Endothelial cell of umbilical vein (primary cell): ENCODE data around the gene SLC4A4. TPM values are rescaled to one million over a fixed set of nuclear protein-coding genes. Genes with fewer than 3 reads are reported as not detected.

Source experiments
- BruUV-seq: library from RNA; stranded (reverse); fragments of 400-500 nt; replicated peaks from 2 replicates; lab custom pipeline; 2021; lab: Mats Ljungman, UMichigan
- CTCF ChIA-PET: fragments of 300-600, 350-600 bp; sonication (Branson Sonifier 250); formaldehyde crosslinking; loops from one replicate; lab custom pipeline; 2021; ENCODE audit warnings: antibody characterized with exemption, inconsistent platforms; lab: Charles Lee
- POLR2A ChIA-PET: fragments of 300-600, 350-600 bp; sonication (Branson Sonifier 250); formaldehyde crosslinking; loops from one replicate; lab custom pipeline; 2021; ENCODE audit warnings: antibody characterized with exemption, inconsistent platforms; lab: Charles Lee
- DNase-seq: peaks from one replicate; pipeline ENCODE4 v3.0.0-alpha.2; 2011; ENCODE audit warnings: low read depth, low spot score
- FAIRE-seq: peaks from 2 replicates; lab custom pipeline; 2011; peaks lifted over from hg19 to GRCh38; lab: Jason Lieb, UNC
- H2AFZ ChIP-seq: 2 replicates; pipeline ENCODE4 v1.6.0; 2012; ENCODE audit warnings: low read depth, low read length, control low read depth, inconsistent platforms
- H3K27ac ChIP-seq: 2 replicates; pipeline ENCODE4 v1.5.1; 2011; ENCODE audit warnings: low read depth, mild to moderate bottlenecking, control low read depth, low read length, moderate library complexity; ENCODE audit not compliant: insufficient read depth
- H3K27me3 ChIP-seq, 2 experiments: 2 replicates each; pipeline versions ENCODE4 v1.6.0 to v1.6.1; 2011; ENCODE audit warnings: low read length in 2 of 2, mixed read lengths in 1 of 2; ENCODE audit not compliant: control insufficient read depth in 2 of 2, insufficient read depth in 2 of 2
- H3K36me3 ChIP-seq, 2 experiments: 2 replicates in 1 of 2; 3 replicates in 1 of 2; pipeline ENCODE4 v1.5.1; 2011; ENCODE audit warnings: low read length in 2 of 2, mild to moderate bottlenecking in 1 of 2, moderate library complexity in 1 of 2; ENCODE audit not compliant: control insufficient read depth in 2 of 2, insufficient read depth in 2 of 2; ENCODE audit errors: extremely low read depth in 1 of 2
- H3K4me1 ChIP-seq: 3 replicates; pipeline ENCODE4 v1.5.1; 2011; ENCODE audit warnings: mild to moderate bottlenecking, low read length; ENCODE audit not compliant: control insufficient read depth, insufficient read depth; ENCODE audit errors: extremely low read depth
- H3K4me2 ChIP-seq: 2 replicates; pipeline ENCODE4 v1.6.1; 2011; ENCODE audit warnings: low read length, control low read depth, mixed read lengths; ENCODE audit not compliant: insufficient read depth
- H3K4me3 ChIP-seq, 3 experiments: fragments of 200-600 bp in 1 of 3; sonication (generic), shearing (Covaris generic) in 1 of 3; replicated peaks in 1 of 3; 2 replicates each; pipeline ENCODE4 v1.5.1; 2011 to 2016; ENCODE audit warnings: control low read depth in 3 of 3, low read length in 3 of 3, mild to moderate bottlenecking in 2 of 3, inconsistent platforms in 1 of 3, low read depth in 1 of 3, moderate library complexity in 1 of 3; ENCODE audit not compliant: insufficient read depth in 1 of 3
- H3K79me2 ChIP-seq: 2 replicates; pipeline ENCODE4 v1.6.0; 2012; ENCODE audit warnings: low read length, inconsistent platforms; ENCODE audit not compliant: control insufficient read depth, insufficient read depth
- H3K9ac ChIP-seq: replicated peaks from 2 replicates; pipeline ENCODE3; 2011; ENCODE audit warnings: low read length, control low read depth; ENCODE audit not compliant: insufficient read depth; ENCODE audit errors: extremely low read depth
- H3K9me1 ChIP-seq: replicated peaks from 3 replicates; pipeline ENCODE4 v1.6.0; 2011; ENCODE audit warnings: mild to moderate bottlenecking, low read length; ENCODE audit not compliant: control insufficient read depth, insufficient read depth; ENCODE audit errors: extremely low read depth
- H3K9me3 ChIP-seq: replicated peaks from 2 replicates; pipeline ENCODE4 v1.5.1; 2012; ENCODE audit warnings: low read length, inconsistent platforms; ENCODE audit not compliant: control insufficient read depth, insufficient read depth
- H4K20me1 ChIP-seq: replicated peaks from 2 replicates; pipeline ENCODE3; 2011; ENCODE audit warnings: mild to moderate bottlenecking, low read length; ENCODE audit not compliant: control insufficient read depth, insufficient read depth; ENCODE audit errors: extremely low read depth
- EZH2 ChIP-seq: IDR thresholded peaks from 2 replicates; pipeline ENCODE4 v1.6.1; 2012; ENCODE audit warnings: borderline replicate concordance, low read depth, mild to moderate bottlenecking, moderate library complexity, low read length, inconsistent platforms; ENCODE audit not compliant: severe bottlenecking
- FOS ChIP-seq: IDR thresholded peaks from 2 replicates; pipeline ENCODE4 v1.6.1; 2011; ENCODE audit warnings: mild to moderate bottlenecking, low read length, moderate library complexity, borderline replicate concordance; ENCODE audit not compliant: insufficient read depth
- GATA2 ChIP-seq: IDR thresholded peaks from 2 replicates; pipeline ENCODE4 v1.7.0; 2011; ENCODE audit warnings: low read depth, mild to moderate bottlenecking, moderate library complexity, mixed read lengths, low read length; ENCODE audit not compliant: insufficient read length, insufficient read depth
- JUN ChIP-seq: IDR thresholded peaks from 2 replicates; pipeline ENCODE4 v1.6.1; 2011; ENCODE audit warnings: borderline replicate concordance, low read depth; ENCODE audit not compliant: insufficient read length, insufficient read depth
- MYC ChIP-seq: IDR thresholded peaks from one replicate; pipeline ENCODE4 v1.6.1; 2011; ENCODE audit warnings: mild to moderate bottlenecking, low read depth, low read length
- POLR2A ChIP-seq: IDR thresholded peaks from 2 replicates; pipeline ENCODE4 v1.6.1; 2012; ENCODE audit warnings: low read depth, mild to moderate bottlenecking, control low read depth, low read length
- POLR2AphosphoS5 ChIP-seq: IDR thresholded peaks from 2 replicates; pipeline ENCODE4 v1.6.1; 2012; ENCODE audit warnings: low read depth, mild to moderate bottlenecking, control low read depth, low read length, moderate library complexity; ENCODE audit not compliant: insufficient read depth
- dilution Hi-C: fragments of 300-500 bp; cut with MboI; formaldehyde crosslinking; loops from one replicate; pipeline ENCODE4 v1.15.0; 2019; ENCODE audit warnings: low sequenced_read_pairs; ENCODE audit not compliant: extremely low pct_ligation_motif_present
- intact Hi-C: fragments of 100-400 bp; cut with micrococcal nuclease; formaldehyde crosslinking; loops from one replicate; pipeline ENCODE4 v1.10.0; 2022
- polyA plus RNA-seq, 4 experiments: library from polyadenylated mRNA; depleted of rRNA in 3 of 4; stranded (reverse) in 3 of 4; unstranded in 1 of 4; fragments of >200 nt; gene quantifications; 2 replicates each; pipeline versions ENCODE4 v1.2.1 to v1.2.3, GENCODE V29; 2011 to 2012; ENCODE audit warnings: missing spikeins in 1 of 4
- total RNA-seq: library from RNA; stranded (reverse); gene quantifications from 2 replicates; pipeline ENCODE4 v1.2.3, GENCODE V29; 2021
- TF ChIP-seq, protein P1 (sequence below), 2 donors: IDR thresholded peaks; 1 replicate in 1 of 2; 2 replicates in 1 of 2; pipeline ENCODE4 v1.5.1; 2011; ENCODE audit warnings: low read length in 2 of 2, mild to moderate bottlenecking in 2 of 2, moderate library complexity in 2 of 2, control low read depth in 1 of 2, inconsistent platforms in 1 of 2, low read depth in 1 of 2; ENCODE audit not compliant: insufficient read depth in 1 of 2; ENCODE audit errors: extremely low read depth in 1 of 2
- TF ChIP-seq, protein P2 (sequence below): IDR thresholded peaks from 2 replicates; pipeline ENCODE4 v1.6.1; 2011; ENCODE audit not compliant: insufficient read depth, insufficient read length

The SLC4A4 gene
- total and polyA plus RNA-seq, 2 donors (not counting 3 experiments of a cell fraction or from before 2014, with no cell fraction given): not detected

DNA sequence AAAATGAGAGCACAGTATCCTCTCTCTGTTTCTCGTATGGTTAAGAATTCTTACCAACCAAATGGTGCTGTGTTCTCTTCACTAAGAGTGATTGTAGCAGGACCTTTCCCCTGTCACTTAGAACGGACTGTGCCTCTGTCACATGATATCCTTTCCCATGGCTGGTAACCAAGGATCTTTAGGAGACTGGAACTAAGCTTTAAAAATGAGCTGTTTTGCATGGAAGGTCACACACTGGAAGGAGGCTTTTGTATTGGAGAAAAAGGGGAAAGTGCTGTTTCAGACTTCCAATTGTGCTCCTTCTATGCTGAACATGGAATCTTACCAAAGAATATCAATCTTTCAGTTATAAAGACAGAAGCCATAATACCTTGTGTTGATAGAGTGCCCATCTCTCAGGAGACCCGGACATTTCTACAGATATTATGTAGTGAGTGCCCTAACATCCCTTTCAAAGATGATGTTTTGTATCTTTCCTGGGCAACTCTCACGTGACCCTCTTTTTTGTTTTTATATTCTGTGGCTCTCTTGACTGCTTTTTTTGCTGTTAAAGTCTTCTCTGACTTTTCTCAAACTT is 148.6 kb downstream of the SLC4A4 start:
- DNase-seq (no peak), FAIRE-seq (no peak)
- no peaks in the 10 kb centered on the region for H3K27me3 ChIP-seq
- POLR2A ChIA-PET: no interaction called here
- no peak for TF ChIP-seq JUN
- no peak for TF ChIP-seq POLR2A
- no peak for TF ChIP-seq FOS
- no peak for TF ChIP-seq POLR2AphosphoS5
- TF ChIP-seq MYC: no peak
- no peaks in the 10 kb centered on the region for H3K9me3 ChIP-seq
- dilution Hi-C loops: no loop called here
- H3K4me2 ChIP-seq: no peak overlapping the region
- no peak overlapping the region for H3K27ac ChIP-seq
- intact Hi-C loops: no loop called here
- H2AFZ ChIP-seq: no peak overlapping the region
- H3K9me1 ChIP-seq: no peaks in the 10 kb centered on the region
- H3K4me1 ChIP-seq: no peaks in the 10 kb centered on the region
- CTCF ChIA-PET: no interaction called here
- no TSS peak for BruUV-seq
- no peaks in the 10 kb centered on the region for H3K79me2 ChIP-seq
- H4K20me1 ChIP-seq: no peaks in the 10 kb centered on the region
- no peak overlapping the region for H3K4me3 ChIP-seq
- no peaks in the 10 kb centered on the region for H3K36me3 ChIP-seq
- H3K9ac ChIP-seq: no peak overlapping the region

DNA sequence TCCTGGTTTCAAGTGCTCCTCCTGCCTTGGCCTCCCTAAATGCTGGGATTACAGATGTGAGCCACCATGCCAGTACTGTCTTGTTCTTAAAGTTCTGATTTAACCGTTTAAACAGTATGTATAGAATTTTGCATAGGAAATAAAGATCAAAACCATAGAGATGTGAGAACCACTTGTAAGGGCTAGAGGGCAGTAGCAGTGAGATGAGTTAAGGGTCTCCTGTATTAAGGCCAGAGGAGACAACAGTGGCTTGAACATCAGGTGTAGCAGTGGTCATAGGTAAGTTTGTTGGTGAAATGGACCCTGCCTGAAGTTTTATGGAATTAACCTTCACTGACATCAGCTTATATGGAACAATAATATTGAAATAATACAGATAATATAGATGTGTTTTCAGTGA is 155.7 kb downstream of the SLC4A4 start:
- no peak for TF ChIP-seq JUN
- no peak for TF ChIP-seq POLR2A
- TF ChIP-seq, protein P1, sequence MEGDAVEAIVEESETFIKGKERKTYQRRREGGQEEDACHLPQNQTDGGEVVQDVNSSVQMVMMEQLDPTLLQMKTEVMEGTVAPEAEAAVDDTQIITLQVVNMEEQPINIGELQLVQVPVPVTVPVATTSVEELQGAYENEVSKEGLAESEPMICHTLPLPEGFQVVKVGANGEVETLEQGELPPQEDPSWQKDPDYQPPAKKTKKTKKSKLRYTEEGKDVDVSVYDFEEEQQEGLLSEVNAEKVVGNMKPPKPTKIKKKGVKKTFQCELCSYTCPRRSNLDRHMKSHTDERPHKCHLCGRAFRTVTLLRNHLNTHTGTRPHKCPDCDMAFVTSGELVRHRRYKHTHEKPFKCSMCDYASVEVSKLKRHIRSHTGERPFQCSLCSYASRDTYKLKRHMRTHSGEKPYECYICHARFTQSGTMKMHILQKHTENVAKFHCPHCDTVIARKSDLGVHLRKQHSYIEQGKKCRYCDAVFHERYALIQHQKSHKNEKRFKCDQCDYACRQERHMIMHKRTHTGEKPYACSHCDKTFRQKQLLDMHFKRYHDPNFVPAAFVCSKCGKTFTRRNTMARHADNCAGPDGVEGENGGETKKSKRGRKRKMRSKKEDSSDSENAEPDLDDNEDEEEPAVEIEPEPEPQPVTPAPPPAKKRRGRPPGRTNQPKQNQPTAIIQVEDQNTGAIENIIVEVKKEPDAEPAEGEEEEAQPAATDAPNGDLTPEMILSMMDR (IDR thresholded peaks at IDR 0.05; ENCODE audit: extremely low read depth in 1 of 2, insufficient read depth in 1 of 2, low read depth in 1 of 2, low read length in 2 of 2): no peak
- TF ChIP-seq MYC: no peak
- no peak for TF ChIP-seq FOS
- no peak for TF ChIP-seq GATA2
- TF ChIP-seq, protein P2, sequence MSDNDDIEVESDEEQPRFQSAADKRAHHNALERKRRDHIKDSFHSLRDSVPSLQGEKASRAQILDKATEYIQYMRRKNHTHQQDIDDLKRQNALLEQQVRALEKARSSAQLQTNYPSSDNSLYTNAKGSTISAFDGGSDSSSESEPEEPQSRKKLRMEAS: no peak
- no peak for TF ChIP-seq POLR2AphosphoS5
- no peak for TF ChIP-seq EZH2
- Histone ChIP-seq H4K20me1 (no peaks in the 10 kb centered on the region), H3K79me2 (no peaks in the 10 kb centered on the region), H3K27me3 (no peaks in the 10 kb centered on the region), H3K9me1 (no peaks in the 10 kb centered on the region), H2AFZ (no peak overlapping the region), H3K4me3 (no peak overlapping the region), H3K9ac (no peak overlapping the region), H3K9me3 (no peaks in the 10 kb centered on the region), H3K4me2 (no peak overlapping the region), H3K36me3 (no peaks in the 10 kb centered on the region), H3K27ac (no peak overlapping the region), H3K4me1 (no peaks in the 10 kb centered on the region)
- BruUV-seq: no TSS peak
- intact Hi-C loops: no loop called here
- DNase-seq (no peak), FAIRE-seq (no peak)
- ChIA-PET CTCF (no interaction called here), POLR2A (no interaction called here)
- dilution Hi-C loops: no loop called here
